ENCODE results near the gene PLPP2. TPM values are rescaled to one million over a fixed set of nuclear protein-coding genes. Genes with fewer than 3 reads are reported as not detected.

PLPP2 gene
- total RNA-seq, 1 experiment from 2014 or later: not detected

GRCh38 chr19:327291-328024, 36.3 kb upstream of the PLPP2 start:
- H3F3A ChIP-seq (ENCODE audit: low read length, unreplicated experiment): no peaks in the 10 kb centered on the region
- CTCF ChIA-PET: no interaction called here
- no peak overlapping the region for H3K4me3 ChIP-seq (ENCODE audit: low read length)
- H3K79me2 ChIP-seq (ENCODE audit: low read length): no peaks in the 10 kb centered on the region
- H3K4me2 ChIP-seq (ENCODE audit: low read length): no peak overlapping the region
- H3K36me3 ChIP-seq (ENCODE audit: low read depth, low read length): no peaks in the 10 kb centered on the region
- no peaks in the 10 kb centered on the region for H3K9me3 ChIP-seq (ENCODE audit: low read length)
- H3K27me3 ChIP-seq (ENCODE audit: low read length): no peaks in the 10 kb centered on the region
- TF ChIP-seq EZH2phosphoT487 (IDR thresholded peaks at IDR 0.05; ENCODE audit: borderline replicate concordance, low read length): no peak
- TF ChIP-seq, protein P1, sequence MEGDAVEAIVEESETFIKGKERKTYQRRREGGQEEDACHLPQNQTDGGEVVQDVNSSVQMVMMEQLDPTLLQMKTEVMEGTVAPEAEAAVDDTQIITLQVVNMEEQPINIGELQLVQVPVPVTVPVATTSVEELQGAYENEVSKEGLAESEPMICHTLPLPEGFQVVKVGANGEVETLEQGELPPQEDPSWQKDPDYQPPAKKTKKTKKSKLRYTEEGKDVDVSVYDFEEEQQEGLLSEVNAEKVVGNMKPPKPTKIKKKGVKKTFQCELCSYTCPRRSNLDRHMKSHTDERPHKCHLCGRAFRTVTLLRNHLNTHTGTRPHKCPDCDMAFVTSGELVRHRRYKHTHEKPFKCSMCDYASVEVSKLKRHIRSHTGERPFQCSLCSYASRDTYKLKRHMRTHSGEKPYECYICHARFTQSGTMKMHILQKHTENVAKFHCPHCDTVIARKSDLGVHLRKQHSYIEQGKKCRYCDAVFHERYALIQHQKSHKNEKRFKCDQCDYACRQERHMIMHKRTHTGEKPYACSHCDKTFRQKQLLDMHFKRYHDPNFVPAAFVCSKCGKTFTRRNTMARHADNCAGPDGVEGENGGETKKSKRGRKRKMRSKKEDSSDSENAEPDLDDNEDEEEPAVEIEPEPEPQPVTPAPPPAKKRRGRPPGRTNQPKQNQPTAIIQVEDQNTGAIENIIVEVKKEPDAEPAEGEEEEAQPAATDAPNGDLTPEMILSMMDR (conservative IDR thresholded peaks at IDR 0.05; ENCODE audit: low read depth, low read length): no peak
- TF ChIP-seq EZH2 (IDR thresholded peaks at IDR 0.05; ENCODE audit: low read length, unreplicated experiment): no peak
- no peak for ATAC-seq
- DNase-seq: no peak
- no TSS peak for BruUV-seq (replicated peaks)
- H2AFZ ChIP-seq (ENCODE audit: low read length): no peak overlapping the region
- intact Hi-C loops (cut with micrococcal nuclease): no loop called here
- no peaks in the 10 kb centered on the region for H3K9me2 ChIP-seq (replicated peaks; ENCODE audit: low read length)
- H3K4me1 ChIP-seq (ENCODE audit: insufficient read depth, low read length): no peaks in the 10 kb centered on the region
- POLR2A ChIA-PET (ENCODE audit: unreplicated experiment): no interaction called here
- H3K9ac ChIP-seq (ENCODE audit: low read length): no peak overlapping the region
- H4K20me1 ChIP-seq (ENCODE audit: low read length): no peaks in the 10 kb centered on the region
- H3K27ac ChIP-seq (ENCODE audit: low read length): no peak overlapping the region

DNA sequence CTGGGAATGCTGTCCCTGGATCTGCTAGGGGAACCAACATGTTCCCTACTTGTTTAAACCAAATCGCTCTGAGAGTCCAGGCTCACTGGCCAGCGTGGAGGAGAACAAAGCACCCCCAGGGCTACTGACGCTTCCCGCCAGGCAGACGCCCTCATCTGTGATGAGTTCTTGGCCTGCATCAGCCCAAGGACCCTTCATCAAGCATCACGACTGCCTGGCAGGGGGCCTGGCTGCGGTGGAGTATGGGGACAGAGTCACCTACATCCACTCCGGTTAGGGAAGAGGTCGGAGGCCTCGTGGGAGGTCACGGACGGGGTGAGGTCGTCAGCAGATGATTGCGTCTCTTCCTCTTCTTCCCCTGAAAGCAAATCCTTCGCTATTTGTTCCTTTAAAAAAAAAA, 35.7 kb upstream of the PLPP2 start:
- H3F3A ChIP-seq (ENCODE audit: low read length, unreplicated experiment): no peaks in the 10 kb centered on the region
- ATAC-seq: no peak
- no TSS peak for BruUV-seq (replicated peaks)
- CTCF ChIA-PET: no interaction called here
- H3K9ac ChIP-seq (ENCODE audit: low read length): no peak overlapping the region
- H3K9me2 ChIP-seq (replicated peaks; ENCODE audit: low read length): no peaks in the 10 kb centered on the region
- H3K79me2 ChIP-seq (ENCODE audit: low read length): no peaks in the 10 kb centered on the region
- H3K9me3 ChIP-seq (ENCODE audit: low read length): no peaks in the 10 kb centered on the region
- DNase-seq: no peak
- no peak overlapping the region for H3K4me2 ChIP-seq (ENCODE audit: low read length)
- no peak for TF ChIP-seq EZH2phosphoT487 (IDR thresholded peaks at IDR 0.05; ENCODE audit: borderline replicate concordance, low read length)
- no peak for TF ChIP-seq EZH2 (IDR thresholded peaks at IDR 0.05; ENCODE audit: low read length, unreplicated experiment)
- TF ChIP-seq, protein P1 (conservative IDR thresholded peaks at IDR 0.05; ENCODE audit: low read depth, low read length): no peak
- no peak overlapping the region for H3K4me3 ChIP-seq (ENCODE audit: low read length)
- H4K20me1 ChIP-seq (ENCODE audit: low read length): no peaks in the 10 kb centered on the region
- POLR2A ChIA-PET (ENCODE audit: unreplicated experiment): no interaction called here
- H3K27me3 ChIP-seq (ENCODE audit: low read length): no peaks in the 10 kb centered on the region
- no peaks in the 10 kb centered on the region for H3K36me3 ChIP-seq (ENCODE audit: low read depth, low read length)
- H3K27ac ChIP-seq (ENCODE audit: low read length): no peak overlapping the region
- no peak overlapping the region for H2AFZ ChIP-seq (ENCODE audit: low read length)
- intact Hi-C loops (cut with micrococcal nuclease): no loop called here
- no peaks in the 10 kb centered on the region for H3K4me1 ChIP-seq (ENCODE audit: insufficient read depth, low read length)

GRCh38 chr19:325937-326565, 34.8 kb upstream of the PLPP2 start:
- DNase-seq: no peak
- H3K9ac ChIP-seq (ENCODE audit: low read length): no peak overlapping the region
- POLR2A ChIA-PET (ENCODE audit: unreplicated experiment): no interaction called here
- no peak overlapping the region for H2AFZ ChIP-seq (ENCODE audit: low read length)
- H3K27ac ChIP-seq (ENCODE audit: low read length): no peak overlapping the region
- H3K36me3 ChIP-seq (ENCODE audit: low read depth, low read length): no peaks in the 10 kb centered on the region
- H3F3A ChIP-seq (ENCODE audit: low read length, unreplicated experiment): no peaks in the 10 kb centered on the region
- ATAC-seq: no peak
- no peaks in the 10 kb centered on the region for H3K9me2 ChIP-seq (replicated peaks; ENCODE audit: low read length)
- TF ChIP-seq, protein P1 (conservative IDR thresholded peaks at IDR 0.05; ENCODE audit: low read depth, low read length): no peak
- TF ChIP-seq EZH2 (IDR thresholded peaks at IDR 0.05; ENCODE audit: low read length, unreplicated experiment) (no peak), EZH2phosphoT487 (IDR thresholded peaks at IDR 0.05; ENCODE audit: borderline replicate concordance, low read length) (no peak)
- BruUV-seq (replicated peaks): no TSS peak
- H3K9me3 ChIP-seq (ENCODE audit: low read length): no peaks in the 10 kb centered on the region
- no peaks in the 10 kb centered on the region for H3K27me3 ChIP-seq (ENCODE audit: low read length)
- H3K4me3 ChIP-seq (ENCODE audit: low read length): no peak overlapping the region
- H3K4me2 ChIP-seq (ENCODE audit: low read length): no peak overlapping the region
- H3K4me1 ChIP-seq (ENCODE audit: insufficient read depth, low read length): no peaks in the 10 kb centered on the region
- H4K20me1 ChIP-seq (ENCODE audit: low read length): no peaks in the 10 kb centered on the region
- CTCF ChIA-PET: no interaction called here
- intact Hi-C loops (cut with micrococcal nuclease): no loop called here
- H3K79me2 ChIP-seq (ENCODE audit: low read length): no peaks in the 10 kb centered on the region

All from PC-3 (cell line).